ENCODE results near the gene MYCBPAP. TPM values are rescaled to one million over a fixed set of nuclear protein-coding genes. Genes with fewer than 3 reads are reported as not detected.

MYCBPAP gene
- total RNA-seq, 4 donors from 2014 or later: 1.3 to 1.8 TPM; not detected in 2

- no peak for TF ChIP-seq CTCF (IDR thresholded peaks at IDR 0.05; ENCODE audit: low read depth)
Observed at GRCh38 chr17:50484386-50485155, 23.7 kb upstream of the MYCBPAP start.

- TF ChIP-seq CTCF (IDR thresholded peaks at IDR 0.05; ENCODE audit: low read depth): no peak
Observed at GRCh38 chr17:50487213-50488096, 20.8 kb upstream of the MYCBPAP start.

- TF ChIP-seq CTCF (IDR thresholded peaks at IDR 0.05; ENCODE audit: low read depth): no peak
Observed at GRCh38 chr17:50488880-50489279, 19.4 kb upstream of the MYCBPAP start.

- no peak for TF ChIP-seq CTCF (IDR thresholded peaks at IDR 0.05; ENCODE audit: low read depth)
Observed at GRCh38 chr17:50491505-50491904, 16.7 kb upstream of the MYCBPAP start.

- no peak for TF ChIP-seq CTCF (IDR thresholded peaks at IDR 0.05; ENCODE audit: low read depth)
Observed at GRCh38 chr17:50492214-50492613, 16.0 kb upstream of the MYCBPAP start.

GRCh38 chr17:50493744-50494143 is 14.5 kb upstream of the MYCBPAP start:
- no peak for TF ChIP-seq CTCF (IDR thresholded peaks at IDR 0.05; ENCODE audit: low read depth)

GRCh38 chr17:50495217-50495823 is 12.9 kb upstream of the MYCBPAP start:
- TF ChIP-seq CTCF (IDR thresholded peaks at IDR 0.05; ENCODE audit: low read depth): no peak

Measured in subcutaneous adipose tissue (tissue), 4 donors.